ENCODE data around the gene B4GALT5.

The B4GALT5 gene

GRCh38 chr20:49724408-49725223 is 10.9 kb upstream of the B4GALT5 start:
- no peak for TF ChIP-seq FOXP2 (optimal IDR thresholded peaks at IDR 0.05; ENCODE audit: borderline replicate concordance, extremely low read depth, extremely low read length, insufficient read depth)
- peak; percentile 41; the same call in 1 of the 2 replicates for TF ChIP-seq POLR2AphosphoS5 (IDR thresholded peaks at IDR 0.05; ENCODE audit: low read depth, low read length)
- TF ChIP-seq REST (IDR thresholded peaks at IDR 0.05; ENCODE audit: insufficient read depth in 1 of 2, low read depth in 2 of 2, low read length in 2 of 2), result 0 out of 4 replicates have a peak, but pooled peaks of 1 of the 2 experiments have one; percentile 26
- TF ChIP-seq TAF1 (IDR thresholded peaks at IDR 0.05; ENCODE audit: borderline replicate concordance, insufficient read depth, low read length), result peak; percentile 54; the same call in 1 of the 2 replicates
- 0 out of 2 replicates have a peak, but pooled peaks have one; percentile 58 for TF ChIP-seq SIN3A (IDR thresholded peaks at IDR 0.05; ENCODE audit: borderline replicate concordance, insufficient read depth, low read length)

- TF ChIP-seq REST (IDR thresholded peaks at IDR 0.05; ENCODE audit: insufficient read depth in 1 of 2, low read depth in 2 of 2, low read length in 2 of 2) (no peak), TAF1 (IDR thresholded peaks at IDR 0.05; ENCODE audit: borderline replicate concordance, insufficient read depth, low read length) (no peak), POLR2AphosphoS5 (IDR thresholded peaks at IDR 0.05; ENCODE audit: low read depth, low read length) (no peak), SIN3A (IDR thresholded peaks at IDR 0.05; ENCODE audit: borderline replicate concordance, insufficient read depth, low read length) (no peak), FOXP2 (optimal IDR thresholded peaks at IDR 0.05; ENCODE audit: borderline replicate concordance, extremely low read depth, extremely low read length, insufficient read depth) (no peak)
These were observed 1.8 kb upstream of the B4GALT5 start for GRCh38 chr20:49715466-49715865.

- TF ChIP-seq FOXP2 (optimal IDR thresholded peaks at IDR 0.05; ENCODE audit: borderline replicate concordance, extremely low read depth, extremely low read length, insufficient read depth), result no peak
These were observed 504 bp downstream of the B4GALT5 start for GRCh38 chr20:49712996-49713752.

- TF ChIP-seq SIN3A (IDR thresholded peaks at IDR 0.05; ENCODE audit: borderline replicate concordance, insufficient read depth, low read length), result no peak
- no peak for TF ChIP-seq TAF1 (IDR thresholded peaks at IDR 0.05; ENCODE audit: borderline replicate concordance, insufficient read depth, low read length)
- no peak for TF ChIP-seq REST (IDR thresholded peaks at IDR 0.05; ENCODE audit: insufficient read depth in 1 of 2, low read depth in 2 of 2, low read length in 2 of 2)
- TF ChIP-seq POLR2AphosphoS5 (IDR thresholded peaks at IDR 0.05; ENCODE audit: low read depth, low read length), result no peak
- no peak for TF ChIP-seq FOXP2 (optimal IDR thresholded peaks at IDR 0.05; ENCODE audit: borderline replicate concordance, extremely low read depth, extremely low read length, insufficient read depth)
These were observed 1.1 kb downstream of the B4GALT5 start for GRCh38 chr20:49712646-49712995.

- no peak for TF ChIP-seq POLR2AphosphoS5 (IDR thresholded peaks at IDR 0.05; ENCODE audit: low read depth, low read length)
These were observed 1.6 kb downstream of the B4GALT5 start for GRCh38 chr20:49712118-49712517.

GRCh38 chr20:49711667-49711987 is 2.1 kb downstream of the B4GALT5 start:
- TF ChIP-seq SIN3A (IDR thresholded peaks at IDR 0.05; ENCODE audit: borderline replicate concordance, insufficient read depth, low read length), result no peak
- TF ChIP-seq POLR2AphosphoS5 (IDR thresholded peaks at IDR 0.05; ENCODE audit: low read depth, low read length), result no peak
- no peak for TF ChIP-seq TAF1 (IDR thresholded peaks at IDR 0.05; ENCODE audit: borderline replicate concordance, insufficient read depth, low read length)
- no peak for TF ChIP-seq FOXP2 (optimal IDR thresholded peaks at IDR 0.05; ENCODE audit: borderline replicate concordance, extremely low read depth, extremely low read length, insufficient read depth)
- no peak for TF ChIP-seq REST (IDR thresholded peaks at IDR 0.05; ENCODE audit: insufficient read depth in 1 of 2, low read depth in 2 of 2, low read length in 2 of 2)

Measured in PFSK-1 (cell line).